SK-N-SH (cell line): ENCODE data around the gene SMARCD3. TPM values are rescaled to one million over a fixed set of nuclear protein-coding genes. Genes with fewer than 3 reads are reported as not detected.

Experiments used
- CTCF ChIA-PET: fragments of 300-600, 350-600 bp; formaldehyde crosslinking; extraction: SDS; loops from one replicate; lab custom pipeline; 2021; lab: Yijun Ruan, JAX
- POLR2A ChIA-PET: fragments of 350-600 bp; sonication (Branson Sonifier 250); formaldehyde crosslinking; extraction: SDS; loops from one replicate; lab custom pipeline; 2020; ENCODE audit warnings: antibody characterized with exemption, inconsistent platforms; lab: Yijun Ruan, JAX
- DNase-seq: peaks from one replicate; pipeline ENCODE4 v3.0.0; 2012
- H2AFZ ChIP-seq: fragments of 200-600 bp; sonication (generic); 2 replicates; pipeline ENCODE4 v1.8.1; 2016; ENCODE audit warnings: antibody characterized with exemption, mild to moderate bottlenecking, low read depth
- H3F3A ChIP-seq: fragments of 200-600 bp; sonication (generic); replicated peaks from 2 replicates; pipeline ENCODE3; 2016; ENCODE audit warnings: antibody characterized with exemption, mild to moderate bottlenecking; ENCODE audit not compliant: insufficient read depth
- H3K27ac ChIP-seq, 2 experiments: fragments of 200-500 bp in 1 of 2; fragments of 200-600 bp in 1 of 2; sonication (Bioruptor generic) in 1 of 2; sonication (generic), shearing (Covaris generic) in 1 of 2; 2 replicates each; pipeline versions ENCODE4 v1.5.1 to v1.6.1; 2014 to 2016; ENCODE audit warnings: low read depth in 2 of 2, inconsistent platforms in 1 of 2, low read length in 1 of 2, mild to moderate bottlenecking in 1 of 2, mixed read lengths in 1 of 2
- H3K27me3 ChIP-seq: fragments of 200-600 bp; sonication (generic), shearing (Covaris generic); 2 replicates; pipeline ENCODE4 v1.6.1; 2016; ENCODE audit warnings: mixed run types; ENCODE audit not compliant: insufficient read depth
- H3K36me3 ChIP-seq, 2 experiments: fragments of 200-500 bp in 1 of 2; fragments of 200-600 bp in 1 of 2; sonication (Bioruptor generic) in 1 of 2; sonication (generic) in 1 of 2; replicated peaks in 1 of 2; 2 replicates each; pipeline versions ENCODE3 to v1.5.1; 2014 to 2016; ENCODE audit warnings: low read length in 1 of 2, mild to moderate bottlenecking in 1 of 2; ENCODE audit not compliant: insufficient read depth in 2 of 2, control insufficient read depth in 1 of 2
- H3K4me1 ChIP-seq, 2 experiments: fragments of 200-500 bp in 1 of 2; fragments of 200-600 bp in 1 of 2; sonication (Bioruptor generic) in 1 of 2; sonication (generic), shearing (Covaris generic) in 1 of 2; 2 replicates each; pipeline versions ENCODE4 v1.5.1 to v1.6.1; 2014 to 2016; ENCODE audit warnings: low read depth in 1 of 2, low read length in 1 of 2, mixed run types in 1 of 2; ENCODE audit not compliant: insufficient read depth in 2 of 2, control insufficient read depth in 1 of 2
- H3K4me2 ChIP-seq: fragments of 200-600 bp; sonication (generic), shearing (Covaris generic); 2 replicates; pipeline ENCODE4 v1.6.1; 2017; ENCODE audit warnings: mixed run types
- H3K4me3 ChIP-seq, 2 experiments: fragments of 200-500 bp in 1 of 2; fragments of 200-600 bp in 1 of 2; sonication (Bioruptor generic) in 1 of 2; sonication (generic), shearing (Covaris generic) in 1 of 2; 2 replicates each; pipeline versions ENCODE4 v1.5.1 to v1.8.1; 2014 to 2016; ENCODE audit warnings: low read depth in 2 of 2, inconsistent platforms in 1 of 2, low read length in 1 of 2, mild to moderate bottlenecking in 1 of 2, mixed read lengths in 1 of 2, moderate library complexity in 1 of 2
- H3K79me2 ChIP-seq: fragments of 200-600 bp; sonication (generic); 2 replicates; pipeline ENCODE4 v1.8.1; 2017; ENCODE audit warnings: mild to moderate bottlenecking; ENCODE audit not compliant: insufficient read depth
- H3K9ac ChIP-seq: fragments of 200-600 bp; sonication (generic); 2 replicates; pipeline ENCODE4 v1.6.1; 2017; ENCODE audit warnings: mixed run types
- H3K9me2 ChIP-seq: fragments of 200-600 bp; sonication (generic); 2 replicates; pipeline ENCODE4 v1.6.1; 2017; ENCODE audit warnings: mixed run types
- H3K9me3 ChIP-seq: fragments of 200-600 bp; sonication (generic); 2 replicates; pipeline ENCODE4 v1.6.1; 2017; ENCODE audit warnings: mixed run types, mild to moderate bottlenecking, moderate library complexity
- H4K20me1 ChIP-seq: fragments of 200-600 bp; sonication (generic); 2 replicates; pipeline ENCODE4 v1.6.1; 2017; ENCODE audit warnings: mild to moderate bottlenecking, mixed run types; ENCODE audit not compliant: insufficient read depth
- CHD2 ChIP-seq: fragments of 150-350 bp; IDR thresholded peaks from 2 replicates; pipeline ENCODE4 v1.6.1; 2018; ENCODE audit warnings: low read length; ENCODE audit not compliant: partially characterized antibody
- CTCF ChIP-seq: fragments of 200-600 bp; sonication (generic); IDR thresholded peaks from 2 replicates; pipeline ENCODE4 v1.6.1; 2017; ENCODE audit warnings: antibody characterized with exemption, mild to moderate bottlenecking, moderate library complexity
- ELF1 ChIP-seq: IDR thresholded peaks from 2 replicates; pipeline ENCODE4 v1.4.0; 2012
- FOSL2 ChIP-seq: IDR thresholded peaks from 2 replicates; pipeline ENCODE4 v1.4.0; 2012; ENCODE audit warnings: low read depth, mild to moderate bottlenecking, moderate library complexity, borderline replicate concordance
- FOXJ3 ChIP-seq: sonication (generic); formaldehyde crosslinking; IDR thresholded peaks from 2 replicates; pipeline ENCODE4 v1.5.1; 2020; ENCODE audit warnings: mild to moderate bottlenecking, missing genetic modification reagents
- IRF3 ChIP-seq: fragments of 150-350 bp; IDR thresholded peaks from 2 replicates; pipeline ENCODE4 v1.6.1; 2016; ENCODE audit warnings: mild to moderate bottlenecking, low read depth, low read length
- JUND ChIP-seq: IDR thresholded peaks from 2 replicates; pipeline ENCODE4 v1.4.0; 2012
- MEF2A ChIP-seq: IDR thresholded peaks from 2 replicates; pipeline ENCODE4 v1.4.0; 2012; ENCODE audit warnings: low read depth, borderline replicate concordance
- NFIC ChIP-seq: IDR thresholded peaks from 2 replicates; pipeline ENCODE4 v1.4.0; 2012; ENCODE audit warnings: borderline replicate concordance
- PBX3 ChIP-seq: IDR thresholded peaks from 2 replicates; pipeline ENCODE4; 2012
- TCF12 ChIP-seq: IDR thresholded peaks from 2 replicates; pipeline ENCODE4 v1.4.0; 2012
- ZBTB33 ChIP-seq: IDR thresholded peaks from 2 replicates; pipeline ENCODE4 v1.4.0; 2012; ENCODE audit warnings: low read depth, borderline replicate concordance
- WGBS: methylation state at CpG from one replicate; pipeline ENCODE4 v1.1.6; 2017; ENCODE audit warnings: low lambda C conversion rate; 5-methylcytosine and 5-hydroxymethylcytosine counted together
- polyA plus RNA-seq, 3 experiments: library from polyadenylated mRNA; depleted of rRNA; stranded (reverse); fragments of >200 nt; gene quantifications; 2 replicates each; pipeline ENCODE4 v1.2.3, GENCODE V29; 2012

The SMARCD3 gene
- polyA plus RNA-seq, 1 of the 3 experiments (the other 2 are of a cell fraction) = 62.8 TPM

- WGBS = 55% methylated on average over 2 of the region's 2 CpGs
- Histone ChIP-seq H3K9me3 (no peaks in the 10 kb centered on the region), H3K36me3 (no peaks in the 10 kb centered on the region), H3K4me2 (no peak overlapping the region), H4K20me1 (no peaks in the 10 kb centered on the region), H3K4me3 (no peak overlapping the region), H3K79me2 (no peaks in the 10 kb centered on the region), H3K9ac (no peak overlapping the region), H2AFZ (no peak overlapping the region), H3K27me3 (peaks cover 39% of the 10 kb centered on the region; the same call in 1 of the 2 replicates), H3K9me2 (no peaks in the 10 kb centered on the region), H3K4me1 (no peaks in the 10 kb centered on the region), H3F3A (peaks cover 7% of the 10 kb centered on the region), H3K27ac (no peak overlapping the region)
- DNase-seq = no peak
- CTCF ChIA-PET = interaction anchor here (1.0 to 2.2 kb wide), 3 partner anchors 14 to 46 kb away, joined by 3 to 12 read pairs (median 4); no protein-coding TSS in a partner anchor
- POLR2A ChIA-PET = no interaction called here
- no peak for TF ChIP-seq NFIC
Measured at GRCh38 chr7:151289891-151290290, 41.4 kb upstream of the SMARCD3 start.

GRCh38 chr7:151286148-151286547, 37.7 kb upstream of the SMARCD3 start:
- no peak overlapping the region for H3K27ac ChIP-seq
- DNase-seq = no peak
- H2AFZ ChIP-seq = no peak overlapping the region
- TF ChIP-seq PBX3 (no peak), FOXJ3 (CRISPR knock-in tag) (no peak), FOSL2 (no peak), MEF2A (no peak), TCF12 (no peak), CHD2 (no peak), IRF3 (no peak), ELF1 (no peak), ZBTB33 (no peak), JUND (no peak), CTCF (no peak), NFIC (no peak)
- no peak overlapping the region for H3K4me2 ChIP-seq
- no peaks in the 10 kb centered on the region for H3K9me3 ChIP-seq
- ChIA-PET POLR2A (no interaction called here), CTCF (interaction anchor here (0.6 to 4.0 kb wide), 7 partner anchors 16 to 62 kb away, joined by 3 to 16 read pairs (median 5); no protein-coding TSS in a partner anchor)
- H3K79me2 ChIP-seq = no peaks in the 10 kb centered on the region
- no peaks in the 10 kb centered on the region for H4K20me1 ChIP-seq
- 55% methylated on average over 2 of the region's 2 CpGs for WGBS
- H3F3A ChIP-seq = peaks cover 7% of the 10 kb centered on the region
- peaks cover 40% of the 10 kb centered on the region; the same call in 1 of the 2 replicates for H3K27me3 ChIP-seq
- H3K4me3 ChIP-seq = no peak overlapping the region
- no peaks in the 10 kb centered on the region for H3K4me1 ChIP-seq
- no peaks in the 10 kb centered on the region for H3K9me2 ChIP-seq
- no peaks in the 10 kb centered on the region for H3K36me3 ChIP-seq
- H3K9ac ChIP-seq = no peak overlapping the region
